HG02610 (cell line): ENCODE measurements around the gene BCL11A.

Source experiments
- ATAC-seq: cut with Tn5 transposase; IDR thresholded peaks from one replicate; pipeline ENCODE4 v1.9.1; 2021; ENCODE audit warnings: mild to moderate bottlenecking, moderate library complexity; ENCODE audit not compliant: unreplicated experiment

The BCL11A gene

DNA sequence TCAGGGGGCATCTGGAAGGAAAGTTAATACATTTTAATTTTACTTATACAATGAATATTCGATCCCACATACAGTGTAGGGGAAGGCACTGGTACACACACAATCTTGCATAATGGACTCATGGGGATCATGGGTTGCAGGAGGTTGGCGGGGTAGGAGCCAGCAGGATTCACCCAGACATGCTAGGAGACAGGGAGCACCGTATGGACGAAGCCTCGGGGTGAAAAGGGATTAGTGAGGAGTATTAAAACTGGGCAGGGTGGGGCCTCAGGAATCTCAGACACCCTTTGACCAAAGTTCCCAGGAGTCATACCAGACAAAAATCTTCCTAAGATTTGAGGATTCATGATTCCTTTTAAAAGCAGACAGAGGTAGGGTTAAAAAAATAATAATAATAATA lies 140.8 kb downstream of the BCL11A start:
- no peak for ATAC-seq

- no peak for ATAC-seq
Observed at GRCh38 chr2:60412027-60412426, 141.4 kb downstream of the BCL11A start.

DNA sequence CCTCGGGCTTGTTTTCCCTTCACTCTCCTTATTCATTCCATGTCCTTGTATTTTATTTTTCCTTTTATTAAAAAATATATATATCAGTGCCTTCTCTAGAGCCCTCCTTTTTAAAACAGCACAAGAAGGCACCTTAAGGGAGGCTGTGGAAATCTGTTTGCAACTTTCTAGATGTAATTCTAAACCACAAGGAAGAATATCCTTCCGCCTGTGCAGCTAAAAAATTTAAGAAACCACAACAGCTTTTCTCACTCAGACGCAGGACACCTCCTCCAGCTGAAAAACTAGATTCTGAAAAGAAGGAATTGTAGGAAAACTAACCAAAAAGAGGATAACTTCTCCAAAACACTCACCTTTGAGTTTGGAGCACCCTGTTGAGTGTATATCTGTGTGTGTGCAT lies 142.2 kb downstream of the BCL11A start:
- ATAC-seq, result no peak

DNA sequence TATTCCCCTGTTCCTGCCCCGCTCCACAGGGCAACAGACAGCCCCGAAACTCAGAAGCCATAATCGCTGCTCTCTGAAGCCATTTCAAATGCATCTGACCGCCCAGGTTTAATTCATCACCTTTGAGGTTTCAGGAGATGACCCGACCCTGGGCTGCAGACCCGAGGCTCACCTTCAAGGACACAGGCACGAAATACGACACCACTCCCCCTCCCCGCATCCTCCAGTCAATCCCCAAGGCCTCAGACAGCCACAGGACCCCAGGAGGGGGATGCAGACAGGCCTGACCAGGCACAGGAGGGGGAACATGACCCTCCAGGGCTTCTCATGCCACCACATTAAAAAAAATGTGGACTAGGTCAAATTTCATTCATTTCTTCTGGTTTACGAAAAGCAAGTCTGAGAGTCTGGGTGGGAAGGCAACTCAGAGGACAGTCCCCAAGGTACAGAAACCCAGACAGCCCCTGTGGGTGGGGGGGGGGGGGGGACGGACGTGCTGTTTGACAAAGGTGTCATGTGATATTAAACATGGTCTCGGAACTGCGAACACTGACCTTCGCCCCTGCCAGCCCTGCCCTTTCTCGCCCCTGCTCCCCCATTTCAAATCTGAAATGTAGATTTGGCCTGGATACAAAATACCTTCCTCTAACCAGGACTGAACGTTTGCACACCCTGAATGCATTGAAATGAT lies 142.9 kb downstream of the BCL11A start:
- ATAC-seq, result no peak

GRCh38 chr2:60409531-60409871 lies 144.0 kb downstream of the BCL11A start:
- ATAC-seq, result no peak

- no peak for ATAC-seq
Observed at GRCh38 chr2:60408811-60409530, 144.5 kb downstream of the BCL11A start.

DNA sequence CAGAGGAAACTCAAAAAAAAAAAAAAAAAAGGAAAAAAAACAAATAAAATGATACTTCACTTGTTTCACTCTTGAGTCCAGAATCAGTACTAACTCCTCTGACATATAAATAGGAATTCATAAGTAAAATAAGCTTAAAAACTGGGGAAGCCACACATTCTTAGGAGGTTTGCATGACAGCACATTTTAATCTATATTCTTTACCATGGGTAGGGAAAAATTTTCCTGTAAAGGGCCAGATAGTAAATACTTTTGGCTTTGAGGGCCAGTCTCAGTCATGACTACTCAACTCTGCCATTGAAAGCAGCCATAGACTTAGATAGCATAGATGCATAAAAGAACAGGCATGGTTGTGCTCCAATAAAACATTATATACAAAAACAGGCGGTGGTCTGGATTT lies 145.2 kb downstream of the BCL11A start:
- no peak for ATAC-seq

- no peak for ATAC-seq
Observed at GRCh38 chr2:60407398-60407797, 146.1 kb downstream of the BCL11A start.

- ATAC-seq, result no peak
Observed at GRCh38 chr2:60406192-60406591, 147.3 kb downstream of the BCL11A start.

DNA sequence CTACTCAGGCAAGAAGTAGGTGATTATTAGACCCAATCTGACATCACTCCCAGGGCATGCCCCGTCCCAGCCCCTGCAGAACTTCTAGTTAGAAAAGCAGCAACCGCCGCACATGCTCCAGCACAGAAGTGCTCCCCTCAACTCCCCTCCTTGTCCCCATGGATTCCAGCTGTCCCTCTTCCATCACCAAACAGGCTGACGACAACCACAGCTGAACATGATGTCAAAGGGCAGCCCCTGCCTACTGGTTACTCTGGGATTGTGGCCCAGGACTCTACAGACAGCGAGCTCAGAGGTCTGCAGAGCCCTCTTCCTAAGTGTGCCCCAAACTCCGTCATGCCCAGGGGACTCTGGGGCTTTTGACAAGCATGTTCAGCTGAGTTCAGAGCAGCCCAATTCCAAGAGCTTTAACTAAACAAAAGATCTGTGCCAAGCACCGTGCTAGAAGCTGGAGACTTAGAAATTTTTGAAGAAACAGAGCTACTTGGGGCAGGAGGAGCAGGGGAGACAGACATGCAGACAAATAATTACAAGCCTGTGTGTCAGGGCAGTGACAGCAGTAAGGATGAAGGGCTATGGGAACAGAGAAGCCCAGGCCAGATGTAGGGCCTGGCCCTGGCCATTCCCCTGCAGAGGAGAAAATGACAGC lies 148.1 kb downstream of the BCL11A start:
- no peak for ATAC-seq
